ENCODE results near the gene PHF13.

PHF13 gene

DNA sequence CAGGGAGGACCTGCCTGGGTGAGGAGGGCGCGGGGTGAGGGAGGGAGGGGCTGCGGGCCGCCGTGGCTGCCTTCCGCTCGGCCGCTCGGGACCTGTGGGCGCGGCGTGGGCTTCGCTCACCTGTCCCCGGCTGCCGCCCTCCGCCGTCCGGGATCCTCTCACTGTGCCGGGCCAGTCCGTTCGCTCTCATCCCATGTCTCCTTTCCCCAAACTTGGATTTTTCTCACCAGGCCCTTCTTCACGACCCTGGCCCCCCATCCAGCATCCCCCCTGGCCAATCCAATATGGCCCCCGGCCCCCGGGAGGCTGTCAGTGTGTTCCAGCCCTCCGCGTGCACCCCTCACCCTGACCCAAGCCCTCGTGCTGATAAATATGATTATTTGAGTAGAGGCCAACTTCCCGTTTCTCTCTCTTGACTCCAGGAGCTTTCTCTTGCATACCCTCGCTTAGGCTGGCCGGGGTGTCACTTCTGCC lies 33.4 kb upstream of the PHF13 start:
- Histone ChIP-seq H3K27me3 (ENCODE audit: control insufficient read depth, insufficient read depth, low read length) (no peaks in the 10 kb centered on the region), H3K9me3 (ENCODE audit: control insufficient read depth, insufficient read depth, low read depth, low read length) (no peaks in the 10 kb centered on the region), H3K27ac (ENCODE audit: low read depth, low read length) (peak overlapping the region; percentile 53; the same call in 1 of the 2 replicates), H3K4me1 (ENCODE audit: control insufficient read depth, insufficient read depth, low read length) (peaks cover 15% of the 10 kb centered on the region), H3K4me3 (ENCODE audit: low read depth, low read length) (peak overlapping the region; percentile 84), H3K9ac (ENCODE audit: low read length) (peak overlapping the region; percentile 59), H3K36me3 (ENCODE audit: control insufficient read depth, insufficient read depth, low read length) (0 out of 2 replicates have a peak, but pooled peaks cover 10% of the 10 kb centered on the region)

- H3K27ac ChIP-seq (ENCODE audit: low read depth, low read length), result no peak overlapping the region
- no peaks in the 10 kb centered on the region for H3K27me3 ChIP-seq (ENCODE audit: control insufficient read depth, insufficient read depth, low read length)
- peak overlapping the region; percentile 84 for H3K4me3 ChIP-seq (ENCODE audit: low read depth, low read length)
- peaks cover 15% of the 10 kb centered on the region for H3K4me1 ChIP-seq (ENCODE audit: control insufficient read depth, insufficient read depth, low read length)
- no peaks in the 10 kb centered on the region for H3K9me3 ChIP-seq (ENCODE audit: control insufficient read depth, insufficient read depth, low read depth, low read length)
- peak overlapping the region; percentile 59 for H3K9ac ChIP-seq (ENCODE audit: low read length)
- 0 out of 2 replicates have a peak, but pooled peaks cover 10% of the 10 kb centered on the region for H3K36me3 ChIP-seq (ENCODE audit: control insufficient read depth, insufficient read depth, low read length)
These were observed 32.7 kb upstream of the PHF13 start for GRCh38 chr1:6580593-6581409.

DNA sequence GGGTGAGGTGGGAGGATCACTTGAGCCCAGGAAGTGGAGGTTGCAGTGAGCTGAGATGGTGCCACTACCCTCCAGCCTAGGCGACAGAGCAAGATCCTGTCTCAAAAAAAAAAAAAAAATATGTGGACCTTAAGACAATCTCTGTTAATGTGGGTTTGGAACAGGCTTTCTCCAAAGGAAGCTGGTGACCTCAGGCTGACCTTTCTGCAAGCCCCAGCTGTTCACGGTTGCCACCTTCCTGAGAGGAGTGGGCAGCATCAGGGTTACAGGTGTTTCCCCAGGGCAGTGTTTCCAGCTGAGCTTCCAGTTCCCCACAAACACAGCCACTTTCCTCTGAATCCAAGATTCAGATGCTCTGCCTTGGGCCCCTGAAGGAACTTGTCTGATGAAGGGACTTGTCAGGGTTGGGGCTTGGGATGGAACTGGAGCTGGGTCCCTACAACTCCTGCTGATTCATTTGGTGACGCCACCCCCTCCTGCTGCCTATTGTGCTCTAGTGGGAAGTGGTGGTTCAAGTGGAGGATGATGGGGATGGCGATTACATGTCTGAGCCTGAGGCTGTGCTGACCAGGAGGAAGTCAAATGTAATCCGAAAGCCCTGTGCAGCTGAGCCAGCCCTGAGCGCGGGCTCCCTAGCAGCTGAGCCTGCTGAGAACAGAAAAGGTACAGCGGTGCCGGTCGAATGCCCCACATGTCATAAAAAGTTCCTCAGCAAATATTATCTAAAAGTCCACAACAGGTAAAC lies 31.8 kb upstream of the PHF13 start:
- Histone ChIP-seq H3K9ac (ENCODE audit: low read length) (no peak overlapping the region), H3K9me3 (ENCODE audit: control insufficient read depth, insufficient read depth, low read depth, low read length) (no peaks in the 10 kb centered on the region), H3K36me3 (ENCODE audit: control insufficient read depth, insufficient read depth, low read length) (0 out of 2 replicates have a peak, but pooled peaks cover 10% of the 10 kb centered on the region), H3K27me3 (ENCODE audit: control insufficient read depth, insufficient read depth, low read length) (no peaks in the 10 kb centered on the region), H3K4me3 (ENCODE audit: low read depth, low read length) (no peak overlapping the region), H3K4me1 (ENCODE audit: control insufficient read depth, insufficient read depth, low read length) (peaks cover 15% of the 10 kb centered on the region), H3K27ac (ENCODE audit: low read depth, low read length) (no peak overlapping the region)

DNA sequence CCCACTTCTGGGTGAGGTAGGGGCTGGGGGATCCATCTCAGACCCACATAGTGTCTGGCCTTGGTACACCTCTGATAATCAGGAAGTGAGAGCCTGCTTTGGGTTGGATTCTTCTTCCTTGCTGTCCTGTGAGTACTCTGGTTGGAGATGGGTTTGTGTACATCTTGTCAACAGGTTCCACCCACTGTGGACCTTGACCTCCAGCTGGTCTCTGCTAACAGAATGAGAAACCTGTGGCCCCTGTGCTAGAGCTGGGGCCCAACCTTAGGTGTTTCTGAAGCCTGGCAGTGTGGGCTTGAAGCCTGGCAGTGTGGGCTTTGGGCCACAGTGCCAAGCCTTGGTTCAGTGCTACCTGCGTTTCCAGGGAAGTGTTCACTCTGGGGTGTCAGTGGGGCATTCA lies 31.2 kb upstream of the PHF13 start:
- Histone ChIP-seq H3K4me3 (ENCODE audit: low read depth, low read length) (no peak overlapping the region), H3K9ac (ENCODE audit: low read length) (no peak overlapping the region), H3K4me1 (ENCODE audit: control insufficient read depth, insufficient read depth, low read length) (peaks cover 15% of the 10 kb centered on the region)

GRCh38 chr1:6584126-6585080 lies 29.1 kb upstream of the PHF13 start:
- peaks cover 8% of the 10 kb centered on the region for H3K4me1 ChIP-seq (ENCODE audit: control insufficient read depth, insufficient read depth, low read length)
- no peak overlapping the region for H3K9ac ChIP-seq (ENCODE audit: low read length)
- H3K36me3 ChIP-seq (ENCODE audit: control insufficient read depth, insufficient read depth, low read length), result peaks cover 33% of the 10 kb centered on the region
- no peak overlapping the region for H3K4me3 ChIP-seq (ENCODE audit: low read depth, low read length)
- no peaks in the 10 kb centered on the region for H3K27me3 ChIP-seq (ENCODE audit: control insufficient read depth, insufficient read depth, low read length)
- H3K9me3 ChIP-seq (ENCODE audit: control insufficient read depth, insufficient read depth, low read depth, low read length), result no peaks in the 10 kb centered on the region
- no peak overlapping the region for H3K27ac ChIP-seq (ENCODE audit: low read depth, low read length)

More for the DNA sequence above, 31.2 kb upstream of the PHF13 start:
- H3K27me3 ChIP-seq (ENCODE audit: control insufficient read depth, insufficient read depth, low read length), result no peaks in the 10 kb centered on the region
- no peaks in the 10 kb centered on the region for H3K9me3 ChIP-seq (ENCODE audit: control insufficient read depth, insufficient read depth, low read depth, low read length)
- H3K36me3 ChIP-seq (ENCODE audit: control insufficient read depth, insufficient read depth, low read length), result peaks cover 13% of the 10 kb centered on the region; the same call in 1 of the 2 replicates
- no peak overlapping the region for H3K27ac ChIP-seq (ENCODE audit: low read depth, low read length)

DNA sequence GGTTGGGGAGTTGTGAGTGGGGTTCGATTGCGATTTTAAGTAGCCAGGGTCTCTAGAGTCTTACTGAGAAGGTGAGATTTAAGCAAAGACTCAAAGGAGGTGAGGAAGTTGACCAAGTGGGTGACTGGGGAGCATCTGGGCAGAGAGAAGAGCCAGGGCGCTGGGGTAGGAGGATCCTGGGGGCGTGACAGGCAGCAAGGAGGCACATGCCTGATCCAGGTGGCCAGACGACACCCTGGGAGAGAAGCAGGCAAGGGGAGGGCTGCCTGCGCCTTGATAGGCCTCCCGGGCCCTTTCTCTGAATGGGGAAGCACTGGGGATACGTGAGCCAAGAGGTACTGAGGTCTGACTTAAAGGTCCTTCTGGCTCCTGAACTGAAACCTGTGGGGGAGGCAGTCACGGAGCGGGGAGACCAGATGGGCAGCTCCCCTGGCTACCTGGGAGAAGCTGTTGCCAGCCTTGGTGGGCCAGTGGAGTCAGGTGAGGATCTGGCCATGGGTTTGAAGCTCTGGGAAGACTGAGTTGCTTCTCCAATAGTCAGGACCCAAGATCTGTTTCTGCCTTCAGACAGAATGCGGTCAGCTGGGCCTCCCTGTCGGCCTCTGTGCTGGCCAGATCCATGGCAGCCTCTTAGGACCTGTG lies 28.3 kb upstream of the PHF13 start:
- Histone ChIP-seq H3K9ac (ENCODE audit: low read length) (no peak overlapping the region), H3K4me1 (ENCODE audit: control insufficient read depth, insufficient read depth, low read length) (peaks cover 7% of the 10 kb centered on the region; the same call in 1 of the 2 replicates), H3K4me3 (ENCODE audit: low read depth, low read length) (no peak overlapping the region), H3K9me3 (ENCODE audit: control insufficient read depth, insufficient read depth, low read depth, low read length) (no peaks in the 10 kb centered on the region), H3K27ac (ENCODE audit: low read depth, low read length) (no peak overlapping the region), H3K27me3 (ENCODE audit: control insufficient read depth, insufficient read depth, low read length) (no peaks in the 10 kb centered on the region), H3K36me3 (ENCODE audit: control insufficient read depth, insufficient read depth, low read length) (peaks cover 41% of the 10 kb centered on the region)

DNA sequence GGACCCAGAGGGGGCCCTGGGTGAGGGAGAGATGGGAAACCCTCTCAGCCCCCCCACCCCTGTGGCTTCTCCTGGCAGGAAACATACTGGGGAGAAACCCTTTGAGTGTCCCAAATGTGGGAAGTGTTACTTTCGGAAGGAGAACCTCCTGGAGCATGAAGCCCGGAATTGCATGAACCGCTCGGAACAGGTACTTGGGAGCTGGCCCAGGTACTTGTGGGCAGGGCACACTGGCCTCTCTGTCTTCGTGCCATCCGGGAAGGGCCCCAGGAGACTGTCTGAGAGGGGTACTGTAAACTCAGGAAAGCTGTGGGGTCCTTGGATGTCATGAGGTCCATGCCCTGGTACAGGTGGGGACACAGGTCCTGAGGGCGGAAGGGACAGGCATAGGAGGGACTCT lies 27.7 kb upstream of the PHF13 start:
- Histone ChIP-seq H3K36me3 (ENCODE audit: control insufficient read depth, insufficient read depth, low read length) (peaks cover 48% of the 10 kb centered on the region), H3K9ac (ENCODE audit: low read length) (no peak overlapping the region), H3K4me1 (ENCODE audit: control insufficient read depth, insufficient read depth, low read length) (peaks cover 3% of the 10 kb centered on the region; the same call in 1 of the 2 replicates), H3K27me3 (ENCODE audit: control insufficient read depth, insufficient read depth, low read length) (no peaks in the 10 kb centered on the region), H3K4me3 (ENCODE audit: low read depth, low read length) (no peak overlapping the region), H3K9me3 (ENCODE audit: control insufficient read depth, insufficient read depth, low read depth, low read length) (no peaks in the 10 kb centered on the region), H3K27ac (ENCODE audit: low read depth, low read length) (no peak overlapping the region)

- H3K4me3 ChIP-seq (ENCODE audit: low read depth, low read length), result no peak overlapping the region
- no peak overlapping the region for H3K27ac ChIP-seq (ENCODE audit: low read depth, low read length)
- H3K36me3 ChIP-seq (ENCODE audit: control insufficient read depth, insufficient read depth, low read length), result peaks cover 53% of the 10 kb centered on the region
- H3K9me3 ChIP-seq (ENCODE audit: control insufficient read depth, insufficient read depth, low read depth, low read length), result no peaks in the 10 kb centered on the region
- H3K27me3 ChIP-seq (ENCODE audit: control insufficient read depth, insufficient read depth, low read length), result no peaks in the 10 kb centered on the region
- no peak overlapping the region for H3K9ac ChIP-seq (ENCODE audit: low read length)
- no peaks in the 10 kb centered on the region for H3K4me1 ChIP-seq (ENCODE audit: control insufficient read depth, insufficient read depth, low read length)
These were observed 27.1 kb upstream of the PHF13 start for GRCh38 chr1:6586404-6586816.

DNA sequence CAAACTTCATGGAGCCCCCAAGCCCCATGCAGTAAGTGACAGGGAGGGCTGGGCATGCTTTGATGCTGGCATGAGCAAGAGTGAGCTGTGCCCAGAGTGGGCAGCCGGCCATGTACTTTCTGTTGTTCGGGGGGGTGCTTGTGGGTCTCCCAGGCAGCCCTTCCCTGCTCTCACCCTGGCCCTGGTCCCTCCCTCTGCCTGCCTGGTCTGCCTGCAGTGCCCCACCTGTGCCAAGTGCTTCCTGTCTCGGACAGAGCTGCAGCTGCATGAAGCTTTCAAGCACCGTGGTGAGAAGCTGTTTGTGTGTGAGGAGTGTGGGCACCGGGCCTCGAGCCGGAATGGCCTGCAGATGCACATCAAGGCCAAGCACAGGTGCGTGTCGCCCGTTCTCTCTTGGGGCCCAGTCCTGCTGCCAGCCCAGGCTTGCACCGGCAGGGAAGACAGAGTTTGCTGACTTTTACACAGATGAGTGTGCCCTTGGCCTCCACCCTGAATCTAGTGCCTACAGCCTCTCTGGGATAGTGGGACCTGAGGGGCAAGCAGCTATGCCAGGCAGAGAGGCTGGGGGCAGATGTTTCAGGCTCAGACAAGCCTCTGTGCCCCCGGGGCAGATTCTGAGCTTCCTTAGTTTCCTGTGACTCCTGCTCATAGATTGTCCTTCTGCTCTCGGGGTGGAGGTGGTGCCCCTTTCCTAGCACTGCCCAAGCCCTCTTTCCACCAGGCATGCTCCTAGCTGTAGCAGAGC lies 26.1 kb upstream of the PHF13 start:
- H3K27ac ChIP-seq (ENCODE audit: low read depth, low read length), result no peak overlapping the region
- H3K36me3 ChIP-seq (ENCODE audit: control insufficient read depth, insufficient read depth, low read length), result peaks cover 55% of the 10 kb centered on the region
- H3K9me3 ChIP-seq (ENCODE audit: control insufficient read depth, insufficient read depth, low read depth, low read length), result no peaks in the 10 kb centered on the region
- H3K9ac ChIP-seq (ENCODE audit: low read length), result no peak overlapping the region
- no peaks in the 10 kb centered on the region for H3K27me3 ChIP-seq (ENCODE audit: control insufficient read depth, insufficient read depth, low read length)
- no peak overlapping the region for H3K4me3 ChIP-seq (ENCODE audit: low read depth, low read length)
- H3K4me1 ChIP-seq (ENCODE audit: control insufficient read depth, insufficient read depth, low read length), result no peaks in the 10 kb centered on the region

All from HUES6 (cell line).